DOHH2 (cell line): Measurements from ENCODE around the gene MALRD1.

Source experiments
- H3F3A ChIP-seq: fragments of 200-600 bp; sonication (generic), shearing (Covaris generic); 2 replicates; pipeline ENCODE4 v1.6.0; 2016; ENCODE audit warnings: antibody characterized with exemption, mild to moderate bottlenecking; ENCODE audit not compliant: control insufficient read depth, insufficient read depth
- H3K27ac ChIP-seq: fragments of 200-600 bp; sonication (generic); 2 replicates; pipeline ENCODE4 v1.5.1; 2014; ENCODE audit warnings: low read depth, mild to moderate bottlenecking, low read length, moderate library complexity
- H3K27me3 ChIP-seq: fragments of 200-600 bp; sonication (generic); 2 replicates; pipeline ENCODE4 v1.6.1; 2014; ENCODE audit warnings: mild to moderate bottlenecking, low read length, mixed read lengths; ENCODE audit not compliant: control insufficient read depth
- H3K36me3 ChIP-seq: fragments of 200-600 bp; sonication (generic); 2 replicates; pipeline ENCODE4 v1.6.1; 2014; ENCODE audit warnings: mild to moderate bottlenecking, low read length, moderate library complexity, mixed read lengths; ENCODE audit not compliant: control insufficient read depth
- H3K4me1 ChIP-seq: fragments of 200-600 bp; sonication (generic); 2 replicates; pipeline ENCODE4 v1.6.1; 2014; ENCODE audit warnings: mild to moderate bottlenecking, low read length, mixed read lengths; ENCODE audit not compliant: control insufficient read depth
- H3K4me2 ChIP-seq: fragments of 200-600 bp; sonication (generic); 2 replicates; pipeline ENCODE4 v1.6.0; 2014; ENCODE audit warnings: mild to moderate bottlenecking, low read length, moderate library complexity
- H3K4me3 ChIP-seq: fragments of 200-600 bp; sonication (generic); 2 replicates; pipeline ENCODE4 v1.5.1; 2014; ENCODE audit warnings: mild to moderate bottlenecking, low read length, mixed read lengths
- H3K79me2 ChIP-seq: fragments of 200-600 bp; sonication (generic); 2 replicates; pipeline ENCODE4 v1.6.1; 2014; ENCODE audit warnings: mild to moderate bottlenecking, low read length, mixed read lengths; ENCODE audit not compliant: control insufficient read depth
- H3K9me2 ChIP-seq: fragments of 200-600 bp; sonication (generic); replicated peaks from 2 replicates; pipeline ENCODE4 v1.6.1; 2014; ENCODE audit warnings: mild to moderate bottlenecking, low read length, mixed read lengths; ENCODE audit not compliant: control insufficient read depth
- H3K9me3 ChIP-seq: fragments of 200-600 bp; sonication (generic); 2 replicates; pipeline ENCODE4 v1.6.1; 2014; ENCODE audit warnings: antibody characterized with exemption, low read length, mixed read lengths; ENCODE audit not compliant: control insufficient read depth, insufficient read depth
- H4K20me1 ChIP-seq: fragments of 200-600 bp; sonication (generic); 2 replicates; pipeline ENCODE4 v1.6.0; 2014; ENCODE audit warnings: low read depth, mild to moderate bottlenecking, antibody characterized with exemption, low read length, moderate library complexity; ENCODE audit not compliant: control insufficient read depth, insufficient read depth
- EZH2phosphoT487 ChIP-seq: fragments of 200-600 bp; sonication (generic); IDR thresholded peaks from 2 replicates; pipeline ENCODE4 v1.6.1; 2017; ENCODE audit warnings: borderline replicate concordance, mild to moderate bottlenecking, antibody characterized with exemption, low read length, moderate library complexity, mixed read lengths
- TF ChIP-seq, protein P1 (sequence below): fragments of 200-600 bp; sonication (generic); IDR thresholded peaks from one replicate; pipeline ENCODE4 v1.5.1; 2014; ENCODE audit warnings: antibody characterized with exemption, mild to moderate bottlenecking, low read depth, low read length; ENCODE audit not compliant: poor library complexity, severe bottlenecking

MALRD1 gene

DNA sequence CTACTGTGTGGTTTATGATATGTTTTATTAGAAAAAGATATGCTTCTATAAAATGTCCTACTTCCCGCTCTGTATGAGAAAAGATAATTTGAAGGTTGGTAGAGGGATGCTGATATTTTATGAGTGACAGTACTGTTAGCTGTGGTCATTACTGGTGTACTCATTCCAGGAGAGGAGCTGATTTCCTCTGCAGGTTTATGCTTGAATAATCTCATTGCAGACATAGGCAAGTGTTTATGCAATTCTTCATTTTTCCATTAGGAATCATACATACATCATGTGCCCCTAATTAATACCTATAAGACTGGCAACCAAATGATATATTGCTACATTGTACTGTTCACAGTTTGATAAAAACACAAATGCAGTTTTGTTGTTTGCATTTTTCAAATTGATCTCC, 269.4 kb downstream of the MALRD1 start:
- H3K79me2 ChIP-seq, result no peaks in the 10 kb centered on the region

DNA sequence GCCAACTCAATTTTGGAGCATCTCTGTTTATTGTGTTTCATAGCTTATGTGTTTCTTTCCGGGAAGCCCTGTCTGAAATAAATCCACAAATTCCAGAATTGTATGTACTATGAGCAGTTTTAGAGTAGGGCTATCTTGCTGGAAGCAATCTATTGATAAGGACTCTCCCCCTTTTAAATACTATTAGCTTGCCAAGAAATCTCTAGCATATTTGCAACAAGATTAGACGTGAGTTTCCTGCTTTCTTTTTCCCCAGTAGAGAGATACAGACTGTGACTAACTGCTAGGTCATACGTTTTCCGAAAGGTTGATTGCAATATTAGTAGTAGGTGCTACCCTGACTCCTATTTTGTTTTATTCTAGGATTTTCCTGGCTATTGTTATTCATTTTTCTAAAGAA, 277.0 kb downstream of the MALRD1 start:
- TF ChIP-seq, protein P1, sequence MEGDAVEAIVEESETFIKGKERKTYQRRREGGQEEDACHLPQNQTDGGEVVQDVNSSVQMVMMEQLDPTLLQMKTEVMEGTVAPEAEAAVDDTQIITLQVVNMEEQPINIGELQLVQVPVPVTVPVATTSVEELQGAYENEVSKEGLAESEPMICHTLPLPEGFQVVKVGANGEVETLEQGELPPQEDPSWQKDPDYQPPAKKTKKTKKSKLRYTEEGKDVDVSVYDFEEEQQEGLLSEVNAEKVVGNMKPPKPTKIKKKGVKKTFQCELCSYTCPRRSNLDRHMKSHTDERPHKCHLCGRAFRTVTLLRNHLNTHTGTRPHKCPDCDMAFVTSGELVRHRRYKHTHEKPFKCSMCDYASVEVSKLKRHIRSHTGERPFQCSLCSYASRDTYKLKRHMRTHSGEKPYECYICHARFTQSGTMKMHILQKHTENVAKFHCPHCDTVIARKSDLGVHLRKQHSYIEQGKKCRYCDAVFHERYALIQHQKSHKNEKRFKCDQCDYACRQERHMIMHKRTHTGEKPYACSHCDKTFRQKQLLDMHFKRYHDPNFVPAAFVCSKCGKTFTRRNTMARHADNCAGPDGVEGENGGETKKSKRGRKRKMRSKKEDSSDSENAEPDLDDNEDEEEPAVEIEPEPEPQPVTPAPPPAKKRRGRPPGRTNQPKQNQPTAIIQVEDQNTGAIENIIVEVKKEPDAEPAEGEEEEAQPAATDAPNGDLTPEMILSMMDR, result no peak
- no peak for TF ChIP-seq EZH2phosphoT487
- Histone ChIP-seq H3K79me2 (no peaks in the 10 kb centered on the region), H3K27me3 (no peaks in the 10 kb centered on the region), H3K4me3 (no peak overlapping the region), H3K9me2 (no peaks in the 10 kb centered on the region), H3F3A (no peaks in the 10 kb centered on the region), H3K4me1 (no peaks in the 10 kb centered on the region), H3K4me2 (no peak overlapping the region), H3K36me3 (no peaks in the 10 kb centered on the region), H4K20me1 (no peaks in the 10 kb centered on the region), H3K9me3 (no peaks in the 10 kb centered on the region), H3K27ac (no peak overlapping the region)

More for the DNA sequence above, 269.4 kb downstream of the MALRD1 start:
- Histone ChIP-seq H3K27me3 (no peaks in the 10 kb centered on the region), H3K4me2 (no peak overlapping the region), H3K9me3 (peaks cover 2% of the 10 kb centered on the region; the same call in 1 of the 2 replicates), H3F3A (no peaks in the 10 kb centered on the region), H3K4me1 (no peaks in the 10 kb centered on the region), H4K20me1 (no peaks in the 10 kb centered on the region), H3K4me3 (no peak overlapping the region), H3K9me2 (no peaks in the 10 kb centered on the region), H3K36me3 (no peaks in the 10 kb centered on the region), H3K27ac (no peak overlapping the region)
- TF ChIP-seq EZH2phosphoT487, result no peak
- TF ChIP-seq, protein P1, result no peak

DNA sequence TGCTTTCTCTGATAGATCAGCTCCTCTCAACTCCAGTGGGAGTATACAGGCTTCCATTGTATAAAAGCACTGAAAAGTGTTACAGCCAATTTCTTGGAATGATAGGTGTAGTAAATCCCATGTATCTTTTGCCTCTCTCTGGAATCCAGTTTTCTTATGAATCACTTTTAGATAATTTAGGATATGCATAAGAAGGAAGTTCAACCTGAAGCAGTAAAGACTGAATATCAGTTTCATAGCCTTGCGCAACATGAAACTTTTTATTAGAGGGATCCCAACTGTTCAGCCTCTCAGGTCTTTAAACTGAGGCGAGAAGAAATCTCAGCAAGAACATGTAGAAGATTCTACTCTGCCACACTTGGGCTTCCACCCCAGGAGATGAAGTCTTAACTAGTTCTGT, 280.0 kb downstream of the MALRD1 start:
- H3K9me2 ChIP-seq, result no peaks in the 10 kb centered on the region
- no peaks in the 10 kb centered on the region for H4K20me1 ChIP-seq
- no peak overlapping the region for H3K27ac ChIP-seq

More for the DNA sequence above, 280.0 kb downstream of the MALRD1 start:
- TF ChIP-seq, protein P1, result no peak
- no peak for TF ChIP-seq EZH2phosphoT487
- Histone ChIP-seq H3K4me1 (no peaks in the 10 kb centered on the region), H3K36me3 (no peaks in the 10 kb centered on the region), H3K9me3 (no peaks in the 10 kb centered on the region), H3K27me3 (no peaks in the 10 kb centered on the region), H3K4me2 (no peak overlapping the region), H3K79me2 (no peaks in the 10 kb centered on the region), H3F3A (no peaks in the 10 kb centered on the region), H3K4me3 (no peak overlapping the region)
